Measurements from ENCODE around the gene NKAIN1.

- TF ChIP-seq CTCF (IDR thresholded peaks at IDR 0.05; ENCODE audit: low read length) (no peak), EZH2 (optimal IDR thresholded peaks at IDR 0.05; ENCODE audit: low read depth, low read length) (no peak), EZH2phosphoT487 (IDR thresholded peaks at IDR 0.05; ENCODE audit: low read length) (no peak)
These were observed 4.0 kb upstream of the NKAIN1 start for GRCh38 chr1:31243501-31244286.
